Stimulated activated CD4-positive, alpha-beta T cell treated with anti-CD3 and anti-CD28 coated beads, Interleukin-12 subunit alpha, Interleukin-12 subunit beta, amount 100 ng/mL, for 24 hours (primary cell): ENCODE results near the gene DCDC2C.
"Not testable (repeated sequence)": the region's sequence is repeated elsewhere in the genome, so short reads cannot be mapped to it uniquely, and the experiment has no call there.

Source experiments
- DNase-seq, 2 experiments: peaks; one replicate each; pipeline ENCODE4 v3.0.0-alpha.2; 2020; ENCODE audit warnings: low read depth in 2 of 2

The DCDC2C gene

GRCh38 chr2:3771576-3771975 is 68.2 kb downstream of the DCDC2C start:
- DNase-seq, result no peak

GRCh38 chr2:3774336-3774735 is 71.0 kb downstream of the DCDC2C start:
- DNase-seq, result no peak

- no peak for DNase-seq
Observed at GRCh38 chr2:3776311-3776710, 72.9 kb downstream of the DCDC2C start.

- DNase-seq, result no peak
Observed at GRCh38 chr2:3777966-3778365, 74.6 kb downstream of the DCDC2C start.

- DNase-seq, result no peak
Observed at GRCh38 chr2:3778851-3779495, 75.6 kb downstream of the DCDC2C start.

- DNase-seq, result no peak
Observed at GRCh38 chr2:3779496-3780049, 76.2 kb downstream of the DCDC2C start.

GRCh38 chr2:3780477-3781402 is 77.4 kb downstream of the DCDC2C start:
- DNase-seq, result peak in 1 of 2 experiments; percentile 53

- DNase-seq, result no peak
Observed at GRCh38 chr2:3784731-3785130, 81.4 kb downstream of the DCDC2C start.

GRCh38 chr2:3785220-3785889 is 82.0 kb downstream of the DCDC2C start:
- no peak for DNase-seq

- DNase-seq, result no peak
Observed at GRCh38 chr2:3785890-3786273, 82.5 kb downstream of the DCDC2C start.

GRCh38 chr2:3787768-3788167 is 84.4 kb downstream of the DCDC2C start:
- no peak for DNase-seq

GRCh38 chr2:3789256-3789655 is 85.9 kb downstream of the DCDC2C start:
- no peak for DNase-seq

GRCh38 chr2:3793249-3793648 is 89.9 kb downstream of the DCDC2C start:
- DNase-seq, result no peak

GRCh38 chr2:3801506-3801905 is 98.1 kb downstream of the DCDC2C start:
- no peak for DNase-seq

- DNase-seq, result no peak
Observed at GRCh38 chr2:3805201-3805939, 102.0 kb downstream of the DCDC2C start.

GRCh38 chr2:3806168-3806567 is 102.8 kb downstream of the DCDC2C start:
- no peak for DNase-seq

GRCh38 chr2:3806730-3807129 is 103.4 kb downstream of the DCDC2C start:
- DNase-seq, result no peak

- DNase-seq, result no peak
Observed at GRCh38 chr2:3807853-3808252, 104.5 kb downstream of the DCDC2C start.

GRCh38 chr2:3814706-3815245 is 111.4 kb downstream of the DCDC2C start:
- no peak for DNase-seq

GRCh38 chr2:3817144-3817543 is 113.8 kb downstream of the DCDC2C start:
- DNase-seq, result not testable (repeated sequence)

- no peak for DNase-seq
Observed at GRCh38 chr2:3823748-3824147, 120.4 kb downstream of the DCDC2C start.
